ENCODE results near the gene BCAR3.

DNA sequence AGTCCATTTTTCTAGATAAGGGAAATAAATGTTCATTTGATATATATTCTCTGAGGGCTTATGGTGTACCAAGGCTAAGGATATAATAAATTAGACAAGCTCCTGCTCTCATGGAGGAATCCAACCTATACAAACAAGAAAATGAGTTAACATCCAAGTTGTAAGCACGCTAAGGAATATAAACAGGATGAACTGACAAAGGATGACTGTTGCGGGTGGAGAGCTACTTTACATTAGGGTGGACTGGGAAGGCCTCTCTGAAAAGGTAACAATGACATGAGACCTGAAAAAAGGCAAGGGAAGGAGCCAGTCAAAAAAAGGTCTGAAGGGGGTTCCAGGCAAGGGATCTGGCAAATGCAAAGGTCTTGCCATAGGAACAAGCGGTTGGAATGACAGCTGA lies 3.1 kb downstream of the BCAR3 start:
- TF ChIP-seq, protein P1, sequence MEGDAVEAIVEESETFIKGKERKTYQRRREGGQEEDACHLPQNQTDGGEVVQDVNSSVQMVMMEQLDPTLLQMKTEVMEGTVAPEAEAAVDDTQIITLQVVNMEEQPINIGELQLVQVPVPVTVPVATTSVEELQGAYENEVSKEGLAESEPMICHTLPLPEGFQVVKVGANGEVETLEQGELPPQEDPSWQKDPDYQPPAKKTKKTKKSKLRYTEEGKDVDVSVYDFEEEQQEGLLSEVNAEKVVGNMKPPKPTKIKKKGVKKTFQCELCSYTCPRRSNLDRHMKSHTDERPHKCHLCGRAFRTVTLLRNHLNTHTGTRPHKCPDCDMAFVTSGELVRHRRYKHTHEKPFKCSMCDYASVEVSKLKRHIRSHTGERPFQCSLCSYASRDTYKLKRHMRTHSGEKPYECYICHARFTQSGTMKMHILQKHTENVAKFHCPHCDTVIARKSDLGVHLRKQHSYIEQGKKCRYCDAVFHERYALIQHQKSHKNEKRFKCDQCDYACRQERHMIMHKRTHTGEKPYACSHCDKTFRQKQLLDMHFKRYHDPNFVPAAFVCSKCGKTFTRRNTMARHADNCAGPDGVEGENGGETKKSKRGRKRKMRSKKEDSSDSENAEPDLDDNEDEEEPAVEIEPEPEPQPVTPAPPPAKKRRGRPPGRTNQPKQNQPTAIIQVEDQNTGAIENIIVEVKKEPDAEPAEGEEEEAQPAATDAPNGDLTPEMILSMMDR (conservative IDR thresholded peaks at IDR 0.05 in 1 of 2, IDR thresholded peaks at IDR 0.05 in 1 of 2; ENCODE audit: extremely low read depth in 1 of 2, insufficient read depth in 1 of 2, low read depth in 1 of 2, low read length in 2 of 2): no peak
- no peak for TF ChIP-seq EZH2 (IDR thresholded peaks at IDR 0.05; ENCODE audit: borderline replicate concordance, low read length)

Measured in mammary epithelial cell (primary cell).